ENCODE measurements around the gene ANKEF1. TPM values are rescaled to one million over a fixed set of nuclear protein-coding genes. Genes with fewer than 3 reads are reported as not detected.

ANKEF1 gene
- total RNA-seq, 6 donors from 2014 or later: 1.0 to 7.5 (median 3.5) TPM

Small RNA genes lying within 50 kb of the gene (small RNA-seq; reads per million reads assigned to genes)
- gene RF00017: 0 reads per million in 4 donors

Other genes starting within 250 kb of the ANKEF1 start
- gene PAK5, start 195.9 kb upstream of the ANKEF1 start, total RNA-seq: under 1 TPM in 4 of 6 donors, not detected in 2; 0.17 to 0.30 (median 0.23) TPM
- 1 to 10 TPM in 2 of 6 donors, under 1 TPM in 1, not detected in 3; 0.79 to 2.2 (median 1.8) TPM for gene SNAP25, start 183.8 kb downstream of the ANKEF1 start, total RNA-seq

Data from upper lobe of left lung (tissue), 6 donors.